Measurements from ENCODE around the gene OR6C70.

DNA sequence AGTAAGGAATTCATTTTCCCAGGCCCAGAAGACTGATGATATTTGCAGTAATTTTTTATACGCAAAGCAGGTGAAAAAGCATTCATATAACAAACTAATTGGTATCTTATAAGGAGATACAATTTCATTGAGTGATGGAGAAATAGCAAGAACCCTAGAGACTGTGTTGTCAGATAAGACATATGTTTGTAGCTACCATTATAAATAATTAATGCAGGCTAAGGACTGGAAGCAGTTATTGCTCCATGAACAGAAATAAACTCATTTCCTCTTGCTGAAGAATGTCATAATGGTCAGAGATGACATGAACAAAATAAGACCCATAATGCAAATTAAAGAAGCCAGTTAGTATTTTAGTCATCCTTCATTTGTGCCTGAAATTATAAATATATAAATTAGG, 24.6 kb downstream of the OR6C70 start:
- TF ChIP-seq, protein P1, sequence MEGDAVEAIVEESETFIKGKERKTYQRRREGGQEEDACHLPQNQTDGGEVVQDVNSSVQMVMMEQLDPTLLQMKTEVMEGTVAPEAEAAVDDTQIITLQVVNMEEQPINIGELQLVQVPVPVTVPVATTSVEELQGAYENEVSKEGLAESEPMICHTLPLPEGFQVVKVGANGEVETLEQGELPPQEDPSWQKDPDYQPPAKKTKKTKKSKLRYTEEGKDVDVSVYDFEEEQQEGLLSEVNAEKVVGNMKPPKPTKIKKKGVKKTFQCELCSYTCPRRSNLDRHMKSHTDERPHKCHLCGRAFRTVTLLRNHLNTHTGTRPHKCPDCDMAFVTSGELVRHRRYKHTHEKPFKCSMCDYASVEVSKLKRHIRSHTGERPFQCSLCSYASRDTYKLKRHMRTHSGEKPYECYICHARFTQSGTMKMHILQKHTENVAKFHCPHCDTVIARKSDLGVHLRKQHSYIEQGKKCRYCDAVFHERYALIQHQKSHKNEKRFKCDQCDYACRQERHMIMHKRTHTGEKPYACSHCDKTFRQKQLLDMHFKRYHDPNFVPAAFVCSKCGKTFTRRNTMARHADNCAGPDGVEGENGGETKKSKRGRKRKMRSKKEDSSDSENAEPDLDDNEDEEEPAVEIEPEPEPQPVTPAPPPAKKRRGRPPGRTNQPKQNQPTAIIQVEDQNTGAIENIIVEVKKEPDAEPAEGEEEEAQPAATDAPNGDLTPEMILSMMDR (IDR thresholded peaks at IDR 0.05): no peak
- TF ChIP-seq POLR2A (IDR thresholded peaks at IDR 0.05): no peak

Measured in tibial nerve (tissue), 3 donors.